Gastroesophageal sphincter (tissue), 3 donors: Measurements from ENCODE around the gene HBZ.

Experiments
- CTCF ChIP-seq, 4 experiments: fragments of 200-600 bp in 2 of 4; fragments of 450-650 bp in 2 of 4; sonication (generic) in 1 of 4; IDR thresholded peaks; one replicate each; pipeline ENCODE4 v1.5.1; 2017 to 2019; ENCODE audit warnings: antibody characterized with exemption in 4 of 4, mild to moderate bottlenecking in 2 of 4, moderate library complexity in 2 of 4
- EP300 ChIP-seq: sonication (generic); formaldehyde crosslinking; IDR thresholded peaks from one replicate; pipeline ENCODE4 v1.6.1; 2017; ENCODE audit warnings: antibody characterized with exemption, mild to moderate bottlenecking
- POLR2A ChIP-seq, 2 donors: fragments of 450-650 bp; IDR thresholded peaks; one replicate each; pipeline ENCODE4 v1.6.1; 2017; ENCODE audit warnings: antibody characterized with exemption in 2 of 2, mild to moderate bottlenecking in 2 of 2, moderate library complexity in 1 of 2
- POLR2AphosphoS5 ChIP-seq: sonication (generic); formaldehyde crosslinking; IDR thresholded peaks from one replicate; pipeline ENCODE4 v1.6.1; 2017; ENCODE audit warnings: antibody characterized with exemption

DNA sequence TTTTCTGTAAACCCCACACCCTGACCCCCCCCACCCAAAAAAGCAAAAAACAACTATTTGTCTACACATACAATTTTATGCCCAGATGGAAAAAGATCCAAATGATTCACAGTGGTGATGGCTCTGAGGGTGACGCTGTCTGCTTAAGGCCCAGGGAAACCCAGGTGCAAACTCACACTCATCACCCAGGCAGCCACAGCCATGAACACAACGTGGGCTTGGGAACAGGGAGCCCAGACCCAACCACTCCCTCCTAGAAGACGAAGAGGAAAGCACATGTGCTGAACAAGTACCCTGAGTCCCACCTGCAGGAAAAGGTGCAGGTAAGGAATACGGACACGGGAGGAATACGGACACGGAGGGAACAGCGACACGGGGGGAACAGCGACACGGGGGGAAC, 33.2 kb downstream of the HBZ start:
- TF ChIP-seq CTCF (IDR thresholded peaks at IDR 0.05): no peak
- TF ChIP-seq POLR2AphosphoS5: no peak
- TF ChIP-seq POLR2A (IDR thresholded peaks at IDR 0.05): no peak
- TF ChIP-seq EP300: no peak
